CD4-positive, alpha-beta T cell treated with Interleukin-6 at 100 ng/mL for 8 hours (primary cell): ENCODE measurements around the gene KIAA0825.

Experiments
- DNase-seq: peaks from one replicate; pipeline ENCODE4 v3.0.0-alpha.2; 2020; ENCODE audit warnings: mixed read lengths, low spot score

KIAA0825 gene

DNA sequence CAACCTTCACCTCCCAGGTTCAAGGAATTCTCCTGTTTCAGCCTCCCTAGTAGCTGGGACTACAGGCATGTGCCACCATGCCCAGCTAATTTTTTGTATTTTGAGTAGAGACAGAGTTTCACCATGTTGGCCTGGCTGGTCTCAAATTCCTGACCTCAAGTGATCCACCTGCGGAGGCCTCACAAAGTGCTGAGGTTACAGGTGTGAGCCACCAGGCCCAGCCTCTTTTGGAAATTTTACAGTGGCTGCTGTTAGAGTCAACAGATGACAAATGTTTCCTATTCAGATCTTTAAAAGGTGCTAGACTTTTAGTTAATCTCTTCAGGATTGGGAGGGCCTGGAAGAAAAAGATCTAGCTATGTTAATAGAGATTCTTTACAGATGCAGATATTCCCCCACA lies 45.1 kb downstream of the KIAA0825 start:
- peak; percentile 3 for DNase-seq

DNA sequence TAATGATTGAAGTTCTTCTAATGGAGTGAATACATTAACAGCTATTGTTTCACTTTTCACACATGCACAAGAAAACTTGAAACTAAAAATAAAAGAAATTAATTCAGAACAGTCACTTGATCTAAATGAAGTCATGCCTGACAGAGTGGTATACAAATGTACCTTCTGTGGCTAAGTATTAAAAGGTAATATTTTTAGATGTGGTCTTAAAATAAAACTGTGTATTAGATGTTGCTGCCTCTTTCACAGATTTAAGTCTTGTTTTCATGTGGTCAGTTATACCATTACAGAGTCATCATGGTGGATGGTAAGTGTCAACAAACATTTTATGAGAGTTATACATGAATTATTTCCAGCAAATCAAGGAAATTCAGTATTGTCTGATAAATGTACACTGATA lies 47.0 kb downstream of the KIAA0825 start:
- DNase-seq = no peak

DNA sequence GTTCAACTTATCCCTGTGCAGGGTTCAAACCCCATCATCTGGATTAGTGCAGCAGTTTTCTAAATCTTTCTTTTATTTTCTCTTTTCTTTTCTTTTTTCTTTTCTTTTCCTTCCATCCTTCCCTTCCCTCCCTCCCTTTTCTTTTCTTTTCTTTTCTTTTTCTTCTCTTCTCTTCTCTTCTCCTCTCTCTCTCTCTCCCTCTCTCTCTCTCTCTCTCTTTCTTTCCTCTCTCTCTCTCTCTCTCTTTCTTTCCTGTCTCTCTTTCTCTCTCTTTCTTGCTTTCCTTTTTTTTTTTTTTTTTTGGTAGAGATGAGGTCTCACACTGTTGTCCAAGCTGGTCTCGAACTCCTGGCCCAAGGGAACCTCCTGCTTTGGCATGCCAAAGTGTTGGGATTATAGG lies 53.6 kb downstream of the KIAA0825 start:
- no peak for DNase-seq

DNA sequence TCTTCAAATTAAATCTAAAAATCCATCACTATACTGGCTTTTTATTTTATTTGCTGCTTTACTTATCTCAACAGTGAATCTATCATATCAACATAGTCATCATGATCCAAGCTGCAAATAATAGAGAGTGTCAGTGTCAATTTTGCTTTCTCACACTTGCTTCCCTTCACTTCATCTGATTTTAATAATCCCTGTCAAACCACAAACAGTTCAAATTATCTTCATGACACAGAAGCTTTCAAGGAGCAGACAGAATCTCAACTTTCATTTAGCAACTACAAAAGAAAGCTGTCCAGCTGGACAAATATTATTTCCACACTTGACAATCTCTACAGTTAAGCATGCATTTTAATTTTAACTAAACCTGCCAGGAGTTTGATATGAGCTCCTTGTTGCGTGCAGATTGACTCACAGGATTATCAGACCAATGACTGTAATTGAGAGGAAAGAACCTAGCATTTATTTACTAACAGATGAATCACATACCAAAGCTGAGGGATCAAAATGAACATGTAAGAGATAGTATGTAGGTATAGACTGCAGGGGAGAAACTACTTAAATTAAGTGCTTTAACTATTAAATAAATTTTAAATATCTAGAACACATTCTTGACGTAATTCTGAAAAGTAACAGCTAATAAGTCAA lies 56.0 kb downstream of the KIAA0825 start:
- no peak for DNase-seq

DNA sequence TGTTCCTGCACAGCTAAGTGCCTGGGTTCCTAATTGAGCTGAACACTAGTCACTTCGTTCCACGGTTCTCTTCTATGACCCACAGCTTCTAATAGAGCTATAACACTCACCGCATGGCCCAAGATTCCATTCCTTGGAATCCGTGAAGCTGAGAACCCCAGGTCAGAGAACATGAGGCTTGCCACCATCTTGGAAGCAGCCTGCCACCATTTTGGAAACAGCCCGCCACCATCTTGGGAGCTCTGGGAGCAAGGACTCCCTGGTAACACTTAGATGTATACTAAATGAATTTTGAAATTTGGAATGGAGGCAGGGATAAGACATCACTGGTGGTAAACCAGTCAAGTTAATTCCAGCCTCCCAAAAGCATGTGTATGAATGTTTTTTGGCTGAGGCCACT lies 60.4 kb downstream of the KIAA0825 start:
- DNase-seq = no peak

DNA sequence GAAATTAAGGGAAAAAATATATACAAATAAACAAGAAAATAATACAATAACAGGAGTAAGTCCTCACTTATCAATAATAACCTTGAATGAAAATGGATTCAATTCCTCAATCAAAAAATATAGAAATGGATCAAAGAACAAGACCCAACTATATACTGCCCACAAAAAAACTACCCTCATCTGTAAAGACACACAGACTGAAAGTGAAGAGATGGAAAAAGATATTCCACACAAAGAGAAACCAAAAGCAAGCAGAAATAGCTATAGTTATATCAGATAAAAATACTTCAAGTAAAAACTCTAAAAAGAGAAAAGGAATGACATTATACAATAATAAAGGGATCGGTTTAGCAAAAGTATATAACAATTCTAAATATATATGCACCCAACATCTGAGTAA lies 66.5 kb downstream of the KIAA0825 start:
- DNase-seq = no peak

DNA sequence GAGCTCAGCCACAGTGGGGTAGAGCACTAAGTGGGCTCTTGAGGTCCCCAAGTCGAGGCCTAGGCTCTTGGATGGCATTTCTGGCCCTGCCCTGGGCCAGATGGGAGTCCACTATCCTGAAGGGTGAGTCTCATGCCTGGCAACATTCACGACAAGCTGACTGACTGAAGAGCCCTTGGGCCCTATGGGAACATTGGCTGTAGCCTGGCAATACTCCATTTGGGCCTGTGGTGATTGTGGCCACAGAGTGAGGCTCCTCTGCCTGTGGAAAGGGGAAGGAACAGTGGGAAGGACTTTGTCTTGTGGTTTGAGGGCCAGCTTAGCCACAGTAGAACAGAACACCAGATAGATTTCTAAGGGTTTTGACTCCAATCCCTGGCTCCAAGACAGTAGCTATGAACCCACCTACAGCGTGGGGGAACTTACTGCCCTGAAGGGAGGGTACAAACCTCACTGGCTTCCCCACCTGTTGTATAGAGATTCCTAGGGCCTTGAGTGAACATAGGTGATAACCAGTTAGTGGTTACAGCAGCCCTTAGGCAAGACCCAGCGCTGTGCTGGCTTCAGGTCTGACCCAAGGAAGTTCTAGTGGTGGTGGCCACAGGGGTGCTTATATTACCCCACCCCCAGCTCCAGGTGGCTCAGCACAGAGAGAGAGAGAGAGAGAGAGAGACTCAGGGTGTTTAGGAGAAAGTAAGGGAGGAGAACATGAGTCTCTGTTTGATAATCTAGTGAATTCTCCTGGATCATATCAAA lies 72.4 kb downstream of the KIAA0825 start:
- DNase-seq = no peak

DNA sequence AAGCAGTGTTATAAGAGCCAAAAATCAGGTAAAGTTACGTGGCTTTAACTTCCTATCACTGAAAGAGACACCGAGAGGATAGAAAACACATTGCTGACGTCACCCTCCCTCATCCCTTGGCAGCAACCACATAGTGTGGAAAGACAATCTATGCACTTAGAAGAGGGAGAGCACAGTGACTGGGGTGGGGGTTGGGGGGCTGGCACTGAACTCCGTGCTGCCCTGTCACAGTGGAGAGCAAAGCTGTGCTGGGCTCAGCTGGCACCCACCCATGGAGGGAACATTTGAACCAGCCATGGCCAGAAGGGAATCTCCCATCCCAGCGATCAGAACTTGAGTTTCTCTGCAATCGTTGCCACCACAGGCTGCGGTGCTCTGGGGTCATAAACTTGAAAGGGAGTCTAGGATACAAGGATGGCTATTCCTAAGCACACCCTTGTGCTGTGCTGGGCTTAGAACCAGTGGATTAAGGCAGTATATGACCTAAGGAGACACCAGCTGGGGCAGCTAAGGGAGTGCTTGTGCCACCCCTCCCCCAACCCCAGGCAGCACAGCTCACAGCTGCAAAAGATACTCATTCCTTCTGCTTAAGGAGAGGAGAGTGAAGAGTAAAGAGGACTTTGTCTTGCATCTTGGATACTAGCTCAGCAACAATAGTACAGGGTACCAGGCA lies 73.4 kb downstream of the KIAA0825 start:
- no peak for DNase-seq

DNA sequence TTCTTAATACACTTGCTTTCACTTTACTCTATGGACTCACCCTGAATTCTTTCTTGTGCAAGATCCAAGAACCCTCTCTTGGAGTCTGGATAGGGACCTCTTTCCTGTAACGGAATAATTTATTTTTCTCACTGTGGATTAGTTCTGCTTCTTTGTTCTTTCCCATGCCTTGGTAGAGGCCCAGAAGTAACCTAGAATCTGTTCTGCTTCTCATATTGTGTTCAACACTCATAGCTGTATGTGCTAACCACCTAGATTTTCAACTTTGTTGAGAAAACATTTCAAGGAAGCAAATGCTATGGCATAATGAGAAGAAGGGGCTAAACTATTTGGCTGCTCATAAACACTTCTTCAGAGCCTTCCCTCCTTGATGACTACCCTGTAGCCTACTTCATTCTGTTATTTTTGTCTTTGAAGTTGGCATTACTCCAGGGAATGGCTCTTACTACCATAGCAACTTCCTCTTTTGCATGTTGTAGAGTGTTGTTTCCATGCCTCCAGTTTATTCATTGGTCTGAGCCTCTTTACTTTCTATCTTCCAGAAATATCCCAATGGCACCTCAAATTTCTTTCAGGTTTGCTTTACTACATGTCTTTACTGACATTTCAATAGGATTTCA lies 74.3 kb downstream of the KIAA0825 start:
- no peak for DNase-seq

DNA sequence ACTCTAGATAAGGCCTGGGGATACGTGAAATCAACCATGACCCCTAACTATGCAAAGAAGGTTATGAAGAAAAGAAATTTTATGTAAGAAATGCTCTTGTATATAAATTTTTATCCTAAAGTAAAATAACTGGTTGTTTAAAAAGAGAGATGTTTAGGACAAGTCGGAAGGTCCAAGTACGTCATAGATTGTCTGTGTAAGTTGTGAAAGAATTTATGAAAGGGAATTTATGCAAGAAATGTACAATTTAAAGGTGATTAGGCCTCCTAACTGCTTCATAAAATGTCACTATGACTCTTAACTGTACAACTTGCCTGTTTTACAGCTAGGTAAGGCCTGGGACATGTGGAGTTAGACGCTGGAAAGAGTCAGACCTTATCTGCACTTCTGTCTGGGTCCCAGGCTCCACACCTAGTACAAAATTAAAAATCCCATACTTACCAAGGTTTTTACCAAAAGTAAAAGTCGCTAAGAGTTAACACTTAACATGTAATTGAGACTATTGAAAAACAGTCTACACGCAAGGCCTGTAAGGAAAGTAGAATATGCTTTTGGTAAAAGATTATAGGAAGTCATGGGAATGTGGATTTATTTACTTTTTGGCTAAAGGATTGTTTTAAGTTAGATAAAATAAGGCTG lies 77.4 kb downstream of the KIAA0825 start:
- DNase-seq = no peak

DNA sequence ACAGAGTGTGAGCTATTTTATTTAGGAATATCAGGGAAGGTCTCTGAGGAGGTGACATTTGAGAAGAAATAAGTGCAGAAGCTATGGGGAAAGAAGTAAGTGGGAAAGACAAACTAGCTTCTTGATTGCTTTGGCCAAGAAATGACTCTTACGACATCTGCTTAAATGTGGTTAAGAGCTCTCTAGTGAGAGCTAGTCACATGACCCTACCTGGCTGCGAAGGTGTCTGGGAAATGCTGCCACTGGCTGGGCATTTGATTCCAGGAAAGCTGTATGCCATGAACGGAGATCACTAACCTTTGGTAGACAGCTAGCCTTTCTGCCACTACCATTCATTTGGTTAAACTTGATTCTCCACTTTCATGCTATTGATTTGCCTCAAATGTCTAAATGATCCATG lies 80.1 kb downstream of the KIAA0825 start:
- no peak for DNase-seq

DNA sequence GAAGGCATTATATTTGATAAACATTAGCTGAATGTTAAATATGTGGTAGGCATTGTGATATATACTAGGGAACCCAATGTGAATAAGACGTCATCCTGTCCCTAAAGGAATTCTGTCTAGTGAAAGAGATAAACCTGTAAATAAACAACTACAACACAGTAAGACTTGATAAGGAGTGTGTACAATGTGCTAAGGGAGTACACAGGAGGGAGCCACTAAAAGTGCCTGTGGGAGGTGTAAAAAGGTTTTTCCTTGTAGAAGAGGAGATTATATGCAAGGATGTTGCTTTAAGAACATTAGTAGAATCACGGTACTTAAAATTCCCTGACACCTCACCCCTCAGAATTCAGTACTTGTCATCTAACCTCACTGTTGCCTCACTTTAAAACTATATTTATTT lies 91.7 kb downstream of the KIAA0825 start:
- no peak for DNase-seq

DNA sequence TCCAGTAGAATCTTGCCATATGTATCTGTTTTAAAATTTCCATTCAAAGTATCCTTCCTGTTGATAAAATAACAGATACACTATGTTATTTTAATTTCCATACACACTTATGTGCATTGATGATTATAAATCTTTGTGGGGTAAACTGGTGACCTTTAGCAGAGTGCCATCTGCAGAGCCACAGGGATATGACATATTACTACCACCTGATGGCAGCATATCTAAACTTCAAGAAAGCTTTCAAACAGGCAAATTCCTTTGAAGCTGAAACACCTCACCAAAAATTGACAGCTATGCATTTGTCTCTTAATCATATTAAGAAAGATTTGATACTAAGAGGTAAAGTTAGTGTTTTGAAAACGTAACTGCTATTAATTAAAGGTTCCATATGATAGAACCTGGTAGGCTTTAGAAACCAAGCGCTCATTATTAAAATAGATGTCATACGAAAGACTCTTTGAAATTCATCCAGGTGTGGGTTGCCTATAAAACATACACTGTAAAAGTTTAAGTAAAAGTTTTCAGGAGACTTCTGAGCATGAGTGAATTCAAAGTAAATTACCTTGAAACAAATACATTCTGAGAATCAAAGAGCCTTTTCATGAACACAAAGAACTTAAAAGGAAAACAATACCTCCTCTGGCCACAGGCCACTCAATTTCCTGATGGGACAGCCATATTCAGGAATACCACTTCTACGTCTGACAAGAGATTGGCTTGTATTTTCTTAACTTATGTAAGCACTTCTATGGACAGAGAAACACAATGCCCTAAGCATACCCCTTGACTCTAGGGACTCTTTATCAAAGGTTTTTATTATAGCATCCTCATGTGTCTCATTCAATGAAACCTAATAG lies 93.3 kb downstream of the KIAA0825 start:
- peak; percentile 45 for DNase-seq

DNA sequence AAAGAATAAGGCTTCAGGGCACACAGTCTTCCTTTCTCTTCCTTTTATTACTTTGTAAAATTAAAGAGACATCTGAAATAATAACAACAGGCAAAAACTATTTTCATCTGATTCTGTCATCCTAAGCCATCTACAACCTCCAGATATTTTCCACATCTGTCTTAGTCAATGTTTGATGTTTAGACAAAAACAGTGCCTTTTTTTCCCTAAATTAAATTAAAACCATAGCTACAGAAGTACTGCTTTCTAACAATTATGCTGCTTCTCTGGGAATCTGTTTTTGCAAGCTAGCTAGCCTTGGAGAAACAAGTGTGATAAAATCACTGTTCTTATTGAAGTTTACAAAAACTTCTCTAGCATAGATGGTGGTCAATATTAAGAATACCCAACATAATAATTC lies 95.4 kb downstream of the KIAA0825 start:
- no peak for DNase-seq

DNA sequence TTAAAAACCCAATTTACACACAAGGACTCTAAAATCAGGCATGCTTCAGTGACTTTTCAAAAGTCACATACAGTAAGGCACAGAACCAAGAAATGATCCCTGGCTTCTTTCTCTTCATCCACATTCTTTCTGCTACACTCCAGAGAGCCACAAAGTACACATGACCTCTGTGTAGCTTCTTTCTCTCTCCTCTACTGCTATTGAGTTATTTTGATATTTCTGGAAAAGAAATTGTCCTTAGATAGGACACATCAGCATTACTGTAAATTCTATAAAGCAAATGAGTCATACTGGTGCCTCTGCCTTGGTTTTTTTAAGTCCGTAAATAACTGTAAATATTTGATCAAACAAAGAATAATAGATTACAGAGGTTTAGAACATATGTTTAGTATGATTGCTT lies 96.3 kb downstream of the KIAA0825 start:
- no peak for DNase-seq

DNA sequence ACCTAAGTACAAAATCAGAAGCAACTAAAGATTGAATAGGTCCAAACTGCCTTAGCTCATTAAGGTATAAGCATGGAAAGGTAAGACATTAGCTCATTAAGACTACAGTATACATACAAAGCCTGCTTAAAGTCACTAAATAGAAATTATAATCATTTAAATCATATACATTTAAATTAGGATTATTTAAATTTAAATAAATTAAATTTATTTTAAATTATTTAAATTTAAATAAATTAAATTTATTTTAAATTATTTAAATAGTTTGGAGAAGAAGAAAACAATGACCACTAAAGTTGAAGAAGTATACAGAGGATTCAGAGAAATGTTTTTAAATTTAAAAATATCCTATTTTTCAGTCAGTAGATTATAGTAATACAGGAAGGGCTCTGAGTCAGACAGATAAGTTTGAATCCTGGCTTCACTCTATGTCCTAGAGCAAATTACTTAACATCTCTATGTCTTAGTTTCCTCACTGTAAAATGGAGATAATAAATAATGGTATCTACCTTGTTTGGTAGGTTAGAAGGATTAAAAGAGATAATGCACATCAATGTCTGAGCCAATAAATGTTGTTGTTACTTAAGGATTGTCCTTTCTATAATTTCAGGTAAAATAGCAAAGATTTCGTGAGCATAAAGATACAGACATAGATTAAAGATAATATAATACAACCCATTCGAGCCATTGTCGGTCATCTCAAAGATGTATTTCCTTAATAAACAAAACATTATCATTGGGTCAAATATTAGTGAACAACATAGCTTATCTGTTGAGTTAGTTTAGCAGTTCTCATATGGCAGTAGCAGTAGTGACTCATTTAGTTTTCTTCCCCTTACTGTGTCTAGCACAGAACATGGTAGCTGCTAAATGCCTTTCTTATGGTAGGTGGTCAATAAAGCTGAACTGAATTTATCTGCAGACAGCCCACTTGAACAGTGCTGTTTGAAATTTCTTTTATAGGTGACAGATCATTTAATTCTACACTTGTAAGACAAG lies 100.6 kb downstream of the KIAA0825 start:
- DNase-seq = no peak

DNA sequence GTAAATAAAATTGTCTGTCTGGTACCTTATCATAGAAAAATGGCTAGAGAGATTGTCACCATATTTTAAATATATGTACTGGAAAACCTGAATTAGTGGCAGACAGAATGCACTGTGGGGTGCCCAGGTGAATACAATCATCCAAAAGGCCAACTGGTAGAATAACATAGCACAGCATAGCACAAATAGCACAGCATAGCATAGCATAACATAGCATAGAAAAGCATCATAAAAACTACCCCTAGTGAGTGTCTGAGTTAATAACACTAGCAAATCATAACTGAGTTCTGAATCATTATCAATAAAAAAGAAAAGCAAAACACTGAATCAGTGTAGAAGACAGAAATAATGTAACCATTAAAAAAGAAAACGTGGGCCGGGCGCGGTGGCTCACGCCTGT lies 102.3 kb downstream of the KIAA0825 start:
- DNase-seq = no peak

DNA sequence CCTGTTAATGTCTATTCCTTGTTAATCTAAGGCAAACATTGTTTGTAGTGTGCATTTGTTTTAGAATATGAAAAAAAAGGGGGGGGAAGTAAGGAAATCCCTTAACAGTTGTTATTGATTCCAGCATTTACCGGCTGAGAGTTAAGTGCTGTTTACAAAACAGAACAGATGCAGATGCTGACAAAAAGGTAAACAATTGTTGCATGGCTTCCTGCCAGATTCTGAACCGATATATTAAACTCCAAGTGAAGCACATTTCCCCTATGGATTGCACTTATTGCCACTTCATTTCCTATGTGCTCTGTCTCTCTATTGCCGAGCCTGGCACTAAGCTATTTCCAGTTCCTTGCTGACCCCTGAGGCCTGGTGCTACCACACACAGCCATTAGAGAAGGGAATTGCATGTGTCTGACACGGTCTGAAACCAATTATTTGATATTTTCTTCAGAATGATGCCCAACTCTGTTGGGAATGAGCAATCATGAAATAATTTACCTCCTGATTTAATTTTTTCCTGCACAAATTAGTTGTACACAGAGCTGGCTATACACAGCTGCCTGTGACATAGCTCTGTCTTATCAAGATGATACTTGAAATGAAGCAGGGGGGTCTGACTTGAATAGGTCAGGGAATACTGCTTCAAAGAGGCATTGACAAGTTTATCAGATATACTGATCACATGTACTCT lies 109.8 kb downstream of the KIAA0825 start:
- DNase-seq = no peak

DNA sequence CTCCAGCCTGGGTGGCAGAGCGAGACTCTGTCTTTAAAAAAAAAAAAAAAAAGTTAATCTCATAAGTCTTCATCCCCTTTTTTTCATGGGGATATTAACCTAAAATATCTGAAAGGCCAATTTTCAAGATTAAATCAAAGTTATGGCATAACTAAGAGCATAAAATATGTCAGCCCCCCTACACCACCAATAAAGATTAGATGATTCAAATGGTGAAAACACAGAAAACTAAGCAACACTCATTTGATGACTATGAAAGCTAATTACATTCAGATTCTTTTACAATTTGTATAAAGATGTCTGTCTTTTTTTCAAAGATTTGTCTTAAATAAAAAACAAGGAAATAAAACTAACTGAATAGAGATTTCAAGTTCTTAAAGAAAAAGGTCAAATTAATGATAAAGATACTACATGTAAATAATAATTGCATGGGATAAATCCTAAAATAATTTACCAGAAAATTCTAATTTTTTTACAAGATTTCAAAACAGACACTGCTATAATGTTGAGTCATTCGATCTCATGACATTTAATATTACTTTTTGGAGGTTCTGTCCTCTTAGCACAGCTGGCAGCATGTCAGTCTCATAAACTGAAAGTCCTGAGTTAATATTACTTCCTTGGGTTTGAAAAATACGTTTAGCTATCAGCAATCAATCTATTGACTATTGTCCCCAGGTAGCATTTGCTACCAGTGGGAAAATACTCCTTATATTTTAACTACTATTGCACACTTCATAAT lies 112.9 kb downstream of the KIAA0825 start:
- no peak for DNase-seq
